ENCODE results near the gene ABCC3.

DNA sequence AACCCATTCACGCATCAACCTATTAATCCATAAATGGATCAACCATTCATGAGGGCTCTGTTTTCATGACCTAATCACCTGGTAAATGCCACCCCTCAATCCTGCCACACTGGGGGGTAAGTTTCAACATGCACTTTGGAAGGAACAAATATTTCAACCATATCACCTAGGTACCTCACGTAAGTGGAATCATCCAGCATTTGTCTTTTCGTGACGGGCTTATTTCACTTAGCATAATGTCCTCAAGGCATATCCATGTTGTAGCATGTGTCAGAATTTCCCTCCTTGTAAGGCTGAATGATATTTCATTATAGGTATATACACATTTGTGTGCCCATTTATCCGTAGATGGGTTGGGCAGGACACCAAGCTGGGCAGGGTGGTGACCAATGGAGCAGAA, 37.4 kb downstream of the ABCC3 start:
- TF ChIP-seq, protein P1, sequence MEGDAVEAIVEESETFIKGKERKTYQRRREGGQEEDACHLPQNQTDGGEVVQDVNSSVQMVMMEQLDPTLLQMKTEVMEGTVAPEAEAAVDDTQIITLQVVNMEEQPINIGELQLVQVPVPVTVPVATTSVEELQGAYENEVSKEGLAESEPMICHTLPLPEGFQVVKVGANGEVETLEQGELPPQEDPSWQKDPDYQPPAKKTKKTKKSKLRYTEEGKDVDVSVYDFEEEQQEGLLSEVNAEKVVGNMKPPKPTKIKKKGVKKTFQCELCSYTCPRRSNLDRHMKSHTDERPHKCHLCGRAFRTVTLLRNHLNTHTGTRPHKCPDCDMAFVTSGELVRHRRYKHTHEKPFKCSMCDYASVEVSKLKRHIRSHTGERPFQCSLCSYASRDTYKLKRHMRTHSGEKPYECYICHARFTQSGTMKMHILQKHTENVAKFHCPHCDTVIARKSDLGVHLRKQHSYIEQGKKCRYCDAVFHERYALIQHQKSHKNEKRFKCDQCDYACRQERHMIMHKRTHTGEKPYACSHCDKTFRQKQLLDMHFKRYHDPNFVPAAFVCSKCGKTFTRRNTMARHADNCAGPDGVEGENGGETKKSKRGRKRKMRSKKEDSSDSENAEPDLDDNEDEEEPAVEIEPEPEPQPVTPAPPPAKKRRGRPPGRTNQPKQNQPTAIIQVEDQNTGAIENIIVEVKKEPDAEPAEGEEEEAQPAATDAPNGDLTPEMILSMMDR (IDR thresholded peaks at IDR 0.05) = no peak
- TF ChIP-seq POLR2A (IDR thresholded peaks at IDR 0.05) = no peak

All from Peyer's patch (tissue), 4 donors.